ENCODE results near the gene PROSER3.

DNA sequence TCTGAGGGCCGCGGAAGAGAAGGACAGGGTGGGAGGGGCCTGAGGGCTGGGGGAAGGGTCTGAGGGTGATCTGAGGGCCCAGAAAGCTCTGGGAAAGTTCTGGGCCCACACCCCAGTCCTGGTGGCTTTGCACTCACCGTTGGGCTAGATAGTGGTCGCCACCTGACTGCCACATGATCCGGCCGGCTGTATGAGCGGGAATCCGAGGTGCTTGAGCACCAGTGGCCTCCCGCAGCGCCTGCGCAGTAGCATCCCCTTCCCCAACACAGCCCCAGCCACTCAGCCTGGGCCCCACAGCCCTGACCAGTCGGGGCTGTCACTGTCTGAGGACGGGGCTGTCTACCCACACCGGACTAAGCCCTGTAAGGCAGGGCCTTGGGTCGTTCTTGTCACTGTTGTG is 39.7 kb downstream of the PROSER3 start:
- no peak for TF ChIP-seq CTCF (IDR thresholded peaks at IDR 0.05)
- no peak for TF ChIP-seq EZH2 (IDR thresholded peaks at IDR 0.05; ENCODE audit: borderline replicate concordance, insufficient read depth, low read depth, low read length, poor library complexity, severe bottlenecking)

Measured in B cell (primary cell).